ENCODE data around the gene VPS26A. TPM values are rescaled to one million over a fixed set of nuclear protein-coding genes. Genes with fewer than 3 reads are reported as not detected.

VPS26A gene
- total and polyA plus RNA-seq, 2 experiments from 2014 or later: 29.0 to 41.6 TPM

DNA sequence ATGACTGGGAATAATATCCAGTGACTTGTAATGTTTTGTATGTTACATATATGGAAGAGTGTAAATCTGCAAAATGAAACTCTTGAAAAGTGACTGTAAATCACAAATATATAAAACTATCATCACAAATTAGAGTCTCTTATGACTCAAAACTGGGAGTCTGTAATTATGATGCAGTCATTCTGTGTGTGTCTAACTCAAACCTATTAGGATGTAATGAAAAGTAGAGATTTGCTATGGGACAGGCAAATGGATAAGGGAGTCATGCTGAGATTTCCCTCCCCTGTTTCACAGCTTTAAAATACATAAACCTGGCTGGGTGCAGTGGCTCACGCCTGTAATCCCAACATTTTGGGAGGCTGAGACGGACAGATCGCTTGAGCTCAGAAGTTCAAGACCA is 87.5 kb downstream of the VPS26A start:
- Histone ChIP-seq H3K36me3 (ENCODE audit: insufficient read depth) (peaks cover 17% of the 10 kb centered on the region; the same call in 1 of the 2 replicates), H4K20me1 (replicated peaks; ENCODE audit: insufficient read depth) (0 out of 2 replicates have a peak, but pooled peaks cover 5% of the 10 kb centered on the region), H3K4me1 (ENCODE audit: insufficient read depth) (no peaks in the 10 kb centered on the region), H3K4me2 (no peak overlapping the region), H3K27me3 (ENCODE audit: insufficient read depth) (no peaks in the 10 kb centered on the region), H3K79me2 (replicated peaks; ENCODE audit: insufficient read depth) (no peaks in the 10 kb centered on the region), H2AFZ (no peak overlapping the region), H3K4me3 (no peak overlapping the region), H3F3A (replicated peaks; ENCODE audit: low read depth) (0 out of 2 replicates have a peak, but pooled peaks cover 2% of the 10 kb centered on the region), H3K27ac (ENCODE audit: low read depth) (no peak overlapping the region), H3K9me2 (ENCODE audit: insufficient read depth) (no peaks in the 10 kb centered on the region)
- H3K27ac Mint-ChIP-seq: no peak overlapping the region
- no peaks in the 10 kb centered on the region for H3K9me3 Mint-ChIP-seq
- DNase-seq (ENCODE audit: low spot score) (no peak), ATAC-seq (no peak)
- peaks cover 19% of the 10 kb centered on the region for H3K36me3 Mint-ChIP-seq (ENCODE audit: low read depth)
- H3K27me3 Mint-ChIP-seq (ENCODE audit: insufficient read depth, low read depth, poor library complexity): no peaks in the 10 kb centered on the region
- H3K4me3 Mint-ChIP-seq: no peak overlapping the region
- TF ChIP-seq, protein P1, sequence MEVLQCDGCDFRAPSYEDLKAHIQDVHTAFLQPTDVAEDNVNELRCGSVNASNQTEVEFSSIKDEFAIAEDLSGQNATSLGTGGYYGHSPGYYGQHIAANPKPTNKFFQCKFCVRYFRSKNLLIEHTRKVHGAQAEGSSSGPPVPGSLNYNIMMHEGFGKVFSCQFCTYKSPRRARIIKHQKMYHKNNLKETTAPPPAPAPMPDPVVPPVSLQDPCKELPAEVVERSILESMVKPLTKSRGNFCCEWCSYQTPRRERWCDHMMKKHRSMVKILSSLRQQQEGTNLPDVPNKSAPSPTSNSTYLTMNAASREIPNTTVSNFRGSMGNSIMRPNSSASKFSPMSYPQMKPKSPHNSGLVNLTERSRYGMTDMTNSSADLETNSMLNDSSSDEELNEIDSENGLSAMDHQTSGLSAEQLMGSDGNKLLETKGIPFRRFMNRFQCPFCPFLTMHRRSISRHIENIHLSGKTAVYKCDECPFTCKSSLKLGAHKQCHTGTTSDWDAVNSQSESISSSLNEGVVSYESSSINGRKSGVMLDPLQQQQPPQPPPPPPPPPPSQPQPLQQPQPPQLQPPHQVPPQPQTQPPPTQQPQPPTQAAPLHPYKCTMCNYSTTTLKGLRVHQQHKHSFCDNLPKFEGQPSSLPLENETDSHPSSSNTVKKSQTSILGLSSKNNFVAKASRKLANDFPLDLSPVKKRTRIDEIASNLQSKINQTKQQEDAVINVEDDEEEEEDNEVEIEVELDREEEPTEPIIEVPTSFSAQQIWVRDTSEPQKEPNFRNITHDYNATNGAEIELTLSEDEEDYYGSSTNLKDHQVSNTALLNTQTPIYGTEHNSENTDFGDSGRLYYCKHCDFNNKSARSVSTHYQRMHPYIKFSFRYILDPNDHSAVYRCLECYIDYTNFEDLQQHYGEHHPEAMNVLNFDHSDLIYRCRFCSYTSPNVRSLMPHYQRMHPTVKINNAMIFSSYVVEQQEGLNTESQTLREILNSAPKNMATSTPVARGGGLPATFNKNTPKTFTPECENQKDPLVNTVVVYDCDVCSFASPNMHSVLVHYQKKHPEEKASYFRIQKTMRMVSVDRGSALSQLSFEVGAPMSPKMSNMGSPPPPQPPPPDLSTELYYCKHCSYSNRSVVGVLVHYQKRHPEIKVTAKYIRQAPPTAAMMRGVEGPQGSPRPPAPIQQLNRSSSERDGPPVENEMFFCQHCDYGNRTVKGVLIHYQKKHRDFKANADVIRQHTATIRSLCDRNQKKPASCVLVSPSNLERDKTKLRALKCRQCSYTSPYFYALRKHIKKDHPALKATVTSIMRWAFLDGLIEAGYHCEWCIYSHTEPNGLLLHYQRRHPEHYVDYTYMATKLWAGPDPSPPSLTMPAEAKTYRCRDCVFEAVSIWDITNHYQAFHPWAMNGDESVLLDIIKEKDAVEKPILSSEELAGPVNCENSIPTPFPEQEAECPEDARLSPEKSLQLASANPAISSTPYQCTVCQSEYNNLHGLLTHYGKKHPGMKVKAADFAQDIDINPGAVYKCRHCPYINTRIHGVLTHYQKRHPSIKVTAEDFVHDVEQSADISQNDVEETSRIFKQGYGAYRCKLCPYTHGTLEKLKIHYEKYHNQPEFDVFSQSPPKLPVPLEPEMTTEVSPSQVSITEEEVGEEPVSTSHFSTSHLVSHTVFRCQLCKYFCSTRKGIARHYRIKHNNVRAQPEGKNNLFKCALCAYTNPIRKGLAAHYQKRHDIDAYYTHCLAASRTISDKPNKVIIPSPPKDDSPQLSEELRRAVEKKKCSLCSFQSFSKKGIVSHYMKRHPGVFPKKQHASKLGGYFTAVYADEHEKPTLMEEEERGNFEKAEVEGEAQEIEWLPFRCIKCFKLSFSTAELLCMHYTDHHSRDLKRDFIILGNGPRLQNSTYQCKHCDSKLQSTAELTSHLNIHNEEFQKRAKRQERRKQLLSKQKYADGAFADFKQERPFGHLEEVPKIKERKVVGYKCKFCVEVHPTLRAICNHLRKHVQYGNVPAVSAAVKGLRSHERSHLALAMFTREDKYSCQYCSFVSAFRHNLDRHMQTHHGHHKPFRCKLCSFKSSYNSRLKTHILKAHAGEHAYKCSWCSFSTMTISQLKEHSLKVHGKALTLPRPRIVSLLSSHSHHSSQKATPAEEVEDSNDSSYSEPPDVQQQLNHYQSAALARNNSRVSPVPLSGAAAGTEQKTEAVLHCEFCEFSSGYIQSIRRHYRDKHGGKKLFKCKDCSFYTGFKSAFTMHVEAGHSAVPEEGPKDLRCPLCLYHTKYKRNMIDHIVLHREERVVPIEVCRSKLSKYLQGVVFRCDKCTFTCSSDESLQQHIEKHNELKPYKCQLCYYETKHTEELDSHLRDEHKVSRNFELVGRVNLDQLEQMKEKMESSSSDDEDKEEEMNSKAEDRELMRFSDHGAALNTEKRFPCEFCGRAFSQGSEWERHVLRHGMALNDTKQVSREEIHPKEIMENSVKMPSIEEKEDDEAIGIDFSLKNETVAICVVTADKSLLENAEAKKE (CRISPR knock-in tag; IDR thresholded peaks at IDR 0.05): no peak
- TF ChIP-seq EZH2phosphoT487 (IDR thresholded peaks at IDR 0.05; ENCODE audit: unreplicated experiment): no peak
- no peak for TF ChIP-seq CREB1 (CRISPR knock-in tag; IDR thresholded peaks at IDR 0.05; ENCODE audit: low read depth)
- no peaks in the 10 kb centered on the region for H3K4me1 Mint-ChIP-seq

DNA sequence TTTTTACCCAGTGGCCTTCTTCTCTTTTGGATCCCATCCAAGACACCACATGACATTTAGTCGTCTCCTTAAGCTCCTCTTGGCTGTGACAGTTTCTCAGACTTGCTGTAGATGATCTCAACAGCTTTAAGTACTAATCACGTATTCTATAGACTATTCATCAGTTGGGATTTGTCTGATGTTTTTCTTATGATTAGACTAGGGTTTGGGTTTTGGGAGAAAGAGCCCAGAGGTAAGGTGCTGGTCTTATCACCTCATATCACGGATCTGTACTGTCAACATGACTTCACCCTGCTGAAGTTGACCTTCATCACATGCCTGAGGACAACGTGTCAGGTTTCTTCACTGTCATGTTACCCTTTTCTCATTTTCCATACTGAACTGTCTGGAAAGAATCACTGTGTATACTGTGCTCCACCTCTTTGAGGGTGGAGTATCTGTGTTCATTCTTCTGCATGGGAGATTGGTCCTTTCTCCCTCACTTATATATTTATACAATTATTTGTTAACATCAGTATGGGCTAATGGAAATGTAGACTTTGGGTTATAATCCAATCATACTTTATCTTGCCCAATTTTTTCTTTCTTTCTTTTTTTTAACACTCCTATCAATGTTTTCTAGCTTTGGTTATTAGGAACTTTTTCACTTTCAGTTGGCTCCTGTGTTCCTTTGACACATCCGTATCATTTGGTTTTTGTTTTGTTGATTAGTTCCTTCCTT is 89.8 kb downstream of the VPS26A start:
- Histone ChIP-seq H3K79me2 (replicated peaks; ENCODE audit: insufficient read depth) (no peaks in the 10 kb centered on the region), H3K4me3 (no peak overlapping the region), H3K9me2 (ENCODE audit: insufficient read depth) (no peaks in the 10 kb centered on the region), H3K27ac (ENCODE audit: low read depth) (no peak overlapping the region), H3K27me3 (ENCODE audit: insufficient read depth) (no peaks in the 10 kb centered on the region), H3K4me1 (ENCODE audit: insufficient read depth) (no peaks in the 10 kb centered on the region), H3F3A (replicated peaks; ENCODE audit: low read depth) (0 out of 2 replicates have a peak, but pooled peaks cover 2% of the 10 kb centered on the region), H4K20me1 (replicated peaks; ENCODE audit: insufficient read depth) (no peaks in the 10 kb centered on the region), H3K4me2 (no peak overlapping the region), H2AFZ (no peak overlapping the region), H3K36me3 (ENCODE audit: insufficient read depth) (no peaks in the 10 kb centered on the region)
- Mint-ChIP-seq H3K9me3 (no peaks in the 10 kb centered on the region), H3K27me3 (ENCODE audit: insufficient read depth, low read depth, poor library complexity) (no peaks in the 10 kb centered on the region), H3K4me3 (no peak overlapping the region), H3K4me1 (peaks cover 2% of the 10 kb centered on the region; the same call in 1 of the 3 replicates), H3K36me3 (ENCODE audit: low read depth) (peaks cover 3% of the 10 kb centered on the region; the same call in 2 of the 3 replicates), H3K27ac (no peak overlapping the region)
- ATAC-seq (no peak), DNase-seq (ENCODE audit: low spot score) (no peak)
- no peak for TF ChIP-seq POLR2AphosphoS5 (IDR thresholded peaks at IDR 0.05; ENCODE audit: low read depth)
- no peak for TF ChIP-seq ZNF114 (CRISPR knock-in tag; IDR thresholded peaks at IDR 0.05)
- no peak for TF ChIP-seq STAT1 (IDR thresholded peaks at IDR 0.05; ENCODE audit: unreplicated experiment)
- no peak for TF ChIP-seq ZNF331 (CRISPR knock-in tag; IDR thresholded peaks at IDR 0.05; ENCODE audit: low read depth)
- TF ChIP-seq EZH2 (IDR thresholded peaks at IDR 0.05; ENCODE audit: low read depth, unreplicated experiment): no peak
- TF ChIP-seq CREB1 (CRISPR knock-in tag; IDR thresholded peaks at IDR 0.05; ENCODE audit: low read depth): no peak
- no peak for TF ChIP-seq CTCF (conservative IDR thresholded peaks at IDR 0.05; ENCODE audit: low read depth in 2 of 2)
- TF ChIP-seq, protein P2, sequence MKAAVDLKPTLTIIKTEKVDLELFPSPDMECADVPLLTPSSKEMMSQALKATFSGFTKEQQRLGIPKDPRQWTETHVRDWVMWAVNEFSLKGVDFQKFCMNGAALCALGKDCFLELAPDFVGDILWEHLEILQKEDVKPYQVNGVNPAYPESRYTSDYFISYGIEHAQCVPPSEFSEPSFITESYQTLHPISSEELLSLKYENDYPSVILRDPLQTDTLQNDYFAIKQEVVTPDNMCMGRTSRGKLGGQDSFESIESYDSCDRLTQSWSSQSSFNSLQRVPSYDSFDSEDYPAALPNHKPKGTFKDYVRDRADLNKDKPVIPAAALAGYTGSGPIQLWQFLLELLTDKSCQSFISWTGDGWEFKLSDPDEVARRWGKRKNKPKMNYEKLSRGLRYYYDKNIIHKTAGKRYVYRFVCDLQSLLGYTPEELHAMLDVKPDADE (IDR thresholded peaks at IDR 0.05): no peak
- no peak for TF ChIP-seq NANOG (IDR thresholded peaks at IDR 0.05; ENCODE audit: borderline replicate concordance)

Data from GM23338 (cell line).